Fibroblast of pulmonary artery (primary cell): ENCODE measurements around the gene GPC1.

Source experiments
- DNase-seq: peaks from one replicate; pipeline ENCODE4 v3.0.0-alpha.2; 2010; ENCODE audit warnings: low read depth
- H3K4me3 ChIP-seq: replicated peaks from 2 replicates; pipeline ENCODE4 v1.5.1; 2011; ENCODE audit warnings: low read depth, mild to moderate bottlenecking, control low read depth, low read length, moderate library complexity
- TF ChIP-seq, protein P1 (sequence below): IDR thresholded peaks from 2 replicates; pipeline ENCODE4 v1.5.1; 2011; ENCODE audit warnings: mild to moderate bottlenecking, control low read depth, low read length, inconsistent platforms; ENCODE audit errors: missing control alignments

The GPC1 gene

DNA sequence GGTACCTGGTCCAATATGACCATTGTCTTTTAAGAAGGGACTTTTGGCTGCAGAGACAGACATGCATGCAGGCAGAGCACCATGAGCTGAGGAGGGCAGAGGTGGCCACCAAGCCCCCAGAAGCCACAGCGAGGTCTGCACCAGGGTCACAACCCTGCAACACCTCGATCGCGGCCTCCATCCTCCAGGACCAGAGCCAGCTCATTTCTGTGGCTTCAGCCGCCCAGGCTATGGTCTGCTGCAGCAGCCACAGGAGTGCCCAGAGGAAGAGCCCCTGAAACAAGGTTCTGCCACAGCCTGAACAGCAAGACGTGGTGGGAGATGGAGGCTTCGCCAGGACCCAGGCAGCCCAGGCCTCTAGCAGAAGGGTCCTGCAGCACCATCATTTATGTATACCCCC, 68.4 kb downstream of the GPC1 start:
- TF ChIP-seq, protein P1, sequence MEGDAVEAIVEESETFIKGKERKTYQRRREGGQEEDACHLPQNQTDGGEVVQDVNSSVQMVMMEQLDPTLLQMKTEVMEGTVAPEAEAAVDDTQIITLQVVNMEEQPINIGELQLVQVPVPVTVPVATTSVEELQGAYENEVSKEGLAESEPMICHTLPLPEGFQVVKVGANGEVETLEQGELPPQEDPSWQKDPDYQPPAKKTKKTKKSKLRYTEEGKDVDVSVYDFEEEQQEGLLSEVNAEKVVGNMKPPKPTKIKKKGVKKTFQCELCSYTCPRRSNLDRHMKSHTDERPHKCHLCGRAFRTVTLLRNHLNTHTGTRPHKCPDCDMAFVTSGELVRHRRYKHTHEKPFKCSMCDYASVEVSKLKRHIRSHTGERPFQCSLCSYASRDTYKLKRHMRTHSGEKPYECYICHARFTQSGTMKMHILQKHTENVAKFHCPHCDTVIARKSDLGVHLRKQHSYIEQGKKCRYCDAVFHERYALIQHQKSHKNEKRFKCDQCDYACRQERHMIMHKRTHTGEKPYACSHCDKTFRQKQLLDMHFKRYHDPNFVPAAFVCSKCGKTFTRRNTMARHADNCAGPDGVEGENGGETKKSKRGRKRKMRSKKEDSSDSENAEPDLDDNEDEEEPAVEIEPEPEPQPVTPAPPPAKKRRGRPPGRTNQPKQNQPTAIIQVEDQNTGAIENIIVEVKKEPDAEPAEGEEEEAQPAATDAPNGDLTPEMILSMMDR = no peak
- no peak overlapping the region for H3K4me3 ChIP-seq
- DNase-seq = no peak

DNA sequence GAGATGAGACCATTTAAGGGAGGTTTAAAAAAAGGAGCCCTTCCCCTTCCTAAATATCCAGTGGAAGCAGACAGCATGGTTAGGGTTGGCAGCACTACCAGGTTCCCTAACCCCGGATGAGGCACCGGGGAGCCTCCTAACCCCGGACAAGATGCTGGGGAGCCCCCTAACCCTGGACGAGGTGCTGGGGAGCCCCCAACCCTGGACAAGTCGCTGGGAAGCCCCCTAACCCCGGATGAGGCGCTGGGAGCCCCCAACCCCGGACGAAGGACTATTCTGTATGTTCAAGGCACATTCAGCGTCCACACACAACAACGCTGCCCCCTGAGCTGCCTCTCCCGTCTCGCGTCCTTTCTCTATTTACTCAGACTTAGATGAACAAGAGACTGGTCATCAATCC, 70.4 kb downstream of the GPC1 start:
- TF ChIP-seq, protein P1 = no peak
- no peak for DNase-seq
- no peak overlapping the region for H3K4me3 ChIP-seq

DNA sequence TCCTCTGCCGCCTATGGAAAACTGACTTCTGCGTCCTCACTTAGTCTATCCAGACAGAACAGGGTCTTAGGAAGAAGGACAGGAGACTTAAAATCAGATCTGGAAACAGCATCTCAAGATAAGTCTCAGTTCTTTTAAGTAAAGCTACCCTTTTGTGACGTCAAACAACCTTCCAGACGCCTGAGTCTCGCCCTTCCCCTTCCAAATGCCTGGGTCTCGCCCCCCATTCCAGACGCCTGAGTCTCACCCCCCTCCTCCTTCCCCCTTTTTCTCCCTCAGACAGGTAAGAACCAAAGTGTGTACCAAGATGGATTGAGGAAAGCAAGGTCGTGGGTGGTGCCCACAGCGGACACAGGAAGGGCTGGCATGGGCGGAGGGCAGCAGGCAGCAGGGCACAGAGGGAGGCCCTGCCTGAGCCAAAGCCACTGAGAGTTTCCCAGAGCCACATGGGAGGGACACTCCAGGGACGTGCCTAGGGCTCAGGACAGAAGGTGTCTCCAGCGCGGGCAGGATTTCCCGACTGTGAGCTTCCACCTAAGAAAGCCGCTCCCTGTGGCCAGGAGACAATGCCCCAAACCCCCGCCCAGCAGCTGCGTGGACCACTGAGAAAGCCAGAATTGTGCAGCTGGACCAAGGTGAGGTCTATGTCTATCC, 71.1 kb downstream of the GPC1 start:
- no peak for DNase-seq
- TF ChIP-seq, protein P1 = no peak
- H3K4me3 ChIP-seq = no peak overlapping the region

DNA sequence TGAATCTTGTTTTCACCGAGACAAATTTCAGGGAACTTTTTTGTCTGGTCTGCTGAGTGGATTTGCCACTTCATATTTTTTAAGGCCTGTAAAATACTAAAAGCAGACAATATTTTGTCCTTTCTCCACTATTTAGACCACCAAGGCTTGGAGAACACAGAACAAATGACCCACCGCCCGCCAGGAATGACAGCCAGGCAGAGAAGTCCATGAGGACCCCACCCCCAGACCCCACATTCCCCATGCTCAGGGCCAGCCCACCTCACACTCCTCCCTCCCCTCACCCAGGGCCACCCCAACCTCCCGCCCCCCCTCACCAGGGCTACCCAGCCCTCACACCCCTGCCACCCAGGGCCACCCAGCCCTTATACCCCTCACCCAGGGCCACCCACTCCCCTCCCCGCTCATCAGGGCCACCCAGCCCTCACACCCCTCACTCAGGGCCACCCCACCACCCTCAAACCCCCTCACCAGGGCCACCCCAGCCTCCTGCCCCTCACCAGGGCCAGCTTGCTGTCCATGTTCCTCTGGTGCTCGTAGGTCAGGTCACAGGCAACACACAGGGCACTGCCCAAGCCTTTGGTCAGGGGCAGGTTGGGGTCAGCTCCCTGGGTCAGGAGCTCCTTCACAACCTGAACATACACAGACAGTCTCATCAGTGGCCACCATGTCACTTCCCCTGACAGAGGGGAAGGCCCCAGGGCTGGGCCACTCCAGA, 71.8 kb downstream of the GPC1 start:
- no peak overlapping the region for H3K4me3 ChIP-seq
- DNase-seq = no peak
- TF ChIP-seq, protein P1 = no peak

DNA sequence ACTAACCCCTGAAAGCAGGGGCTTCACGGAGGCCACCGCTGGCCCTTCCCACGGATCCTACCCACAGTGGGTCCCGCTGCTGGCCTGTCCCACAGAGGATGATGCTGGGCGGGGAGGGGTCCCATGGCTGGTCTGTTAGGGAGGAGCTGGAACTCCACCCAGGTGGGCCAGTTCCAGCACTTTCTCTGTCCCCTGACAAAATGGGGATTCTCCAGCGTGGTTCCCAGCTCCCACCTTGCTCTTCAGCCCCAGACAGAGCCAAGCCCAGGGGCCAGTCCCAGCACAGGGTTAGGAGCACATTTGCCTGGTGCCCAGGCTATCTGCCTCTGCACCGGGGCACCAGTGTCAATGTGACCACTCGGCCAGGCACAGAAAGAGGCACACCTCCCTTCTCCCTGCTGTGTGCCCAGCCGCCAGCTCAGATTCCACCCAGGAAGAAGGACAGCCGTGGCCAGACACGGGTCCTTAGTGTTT, 72.4 kb downstream of the GPC1 start:
- TF ChIP-seq, protein P1 = no peak

DNA sequence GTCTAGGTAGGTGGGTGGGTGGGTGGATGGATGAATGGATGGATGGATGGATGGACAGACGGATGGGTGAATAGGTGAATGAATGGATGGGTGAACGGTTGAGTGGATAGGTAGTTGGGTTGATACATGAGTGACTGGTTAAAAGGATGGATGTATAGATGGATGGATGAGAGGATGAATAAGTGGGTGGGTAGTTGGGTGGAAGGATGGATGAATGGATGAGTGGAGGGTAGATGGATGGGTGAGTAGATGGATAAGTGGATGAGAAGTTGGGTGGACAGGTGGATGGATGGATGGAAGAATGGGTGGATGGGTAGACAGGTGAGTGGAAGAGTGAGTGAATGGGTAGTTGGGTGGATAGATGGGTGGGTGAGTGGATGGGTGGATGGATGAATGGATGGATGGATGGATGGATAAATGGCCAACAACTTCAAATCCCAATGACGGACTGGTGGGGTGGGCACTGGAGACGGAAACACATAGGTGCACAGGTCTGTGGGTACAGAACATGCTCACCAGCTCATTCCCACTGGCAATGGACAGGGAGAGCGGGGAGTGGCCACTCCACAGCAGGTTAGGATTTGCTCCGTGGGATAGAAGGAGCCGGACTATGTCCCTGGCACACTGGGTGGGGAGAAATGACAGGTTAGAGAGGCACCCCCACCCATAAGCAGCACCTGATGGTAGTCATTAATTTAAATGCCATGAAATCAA, 73.5 kb downstream of the GPC1 start:
- H3K4me3 ChIP-seq = no peak overlapping the region
- TF ChIP-seq, protein P1 = no peak
- no peak for DNase-seq

More for the DNA sequence above, 72.4 kb downstream of the GPC1 start:
- no peak for DNase-seq
- H3K4me3 ChIP-seq = no peak overlapping the region
